Mesodermal cell (in vitro differentiated cells): ENCODE measurements around the gene LARP6.
"Not testable (repeated sequence)": the region's sequence is repeated elsewhere in the genome, so short reads cannot be mapped to it uniquely, and the experiment has no call there.

Source experiments
- H3K27ac ChIP-seq: 2 replicates; pipeline ENCODE4 v1.7.0; 2013; ENCODE audit warnings: mild to moderate bottlenecking, low read depth, low read length, moderate library complexity; ENCODE audit not compliant: severe bottlenecking
- H3K36me3 ChIP-seq: 2 replicates; pipeline ENCODE4 v1.7.1; 2013; ENCODE audit warnings: mild to moderate bottlenecking, low read length, moderate library complexity; ENCODE audit not compliant: control insufficient read depth, insufficient read depth
- H3K4me1 ChIP-seq: one replicate; pipeline ENCODE4 v1.7.1; 2013; ENCODE audit warnings: mild to moderate bottlenecking, low read length; ENCODE audit not compliant: insufficient read depth, control insufficient read depth, poor library complexity, severe bottlenecking
- H3K4me3 ChIP-seq: 2 replicates; pipeline ENCODE4 v1.7.0; 2013; ENCODE audit warnings: low read length, control low read depth, mild to moderate bottlenecking; ENCODE audit not compliant: insufficient read depth, poor library complexity, severe bottlenecking; ENCODE audit errors: extremely low read depth
- H3K9me3 ChIP-seq: 2 replicates; pipeline ENCODE4 v1.7.1; 2013; ENCODE audit warnings: mild to moderate bottlenecking, low read length, moderate library complexity; ENCODE audit not compliant: control insufficient read depth
- WGBS, 2 experiments: methylation state at CpG; one replicate each; pipeline ENCODE4 v1.1.5; 2013; ENCODE audit warnings: missing lambda C conversion rate in 2 of 2; ENCODE audit not compliant: insufficient coverage in 2 of 2; 5-methylcytosine and 5-hydroxymethylcytosine counted together

LARP6 gene

DNA sequence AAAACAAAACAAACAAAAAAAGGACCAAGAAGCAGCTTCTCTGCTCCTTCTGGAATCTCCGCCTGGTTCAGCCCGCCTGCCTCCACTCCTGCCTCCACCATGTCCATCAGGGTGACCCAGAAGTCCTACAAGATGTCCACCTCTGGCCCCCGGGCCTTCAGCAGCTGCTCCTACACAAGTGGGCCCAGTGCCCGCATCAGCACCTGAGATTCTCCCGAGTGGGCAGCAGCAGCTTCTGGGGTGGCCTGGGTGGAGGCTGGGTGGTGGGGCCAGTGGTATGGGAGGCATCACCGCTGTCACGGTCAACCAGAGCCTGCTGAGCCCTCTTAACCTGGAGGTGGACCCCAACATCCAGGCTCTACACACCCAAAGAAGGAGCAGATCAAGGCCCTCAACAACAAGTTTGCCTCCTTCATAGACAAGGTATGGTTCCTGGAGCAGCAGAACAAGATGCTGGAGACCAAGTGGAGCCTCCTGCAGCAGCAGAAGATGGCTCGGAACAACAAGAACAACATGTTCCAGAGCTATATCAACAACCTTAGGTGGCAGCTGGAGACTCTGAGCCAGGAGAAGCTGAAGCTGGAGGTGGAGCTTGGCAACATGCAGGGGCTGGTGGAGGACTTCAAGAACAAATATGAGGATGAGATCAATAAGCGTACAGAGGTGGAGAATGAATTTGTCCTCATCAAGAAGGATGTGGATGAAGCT lies 4.8 kb upstream of the LARP6 start:
- H3K36me3 ChIP-seq, H3K27ac ChIP-seq, H3K9me3 ChIP-seq, H3K4me3 ChIP-seq: not testable (repeated sequence)
- 94 to 98% methylated on average over 6 to 7 of the region's 9 CpGs for WGBS, 2 experiments
- peaks cover 18% of the 10 kb centered on the region for H3K4me1 ChIP-seq

DNA sequence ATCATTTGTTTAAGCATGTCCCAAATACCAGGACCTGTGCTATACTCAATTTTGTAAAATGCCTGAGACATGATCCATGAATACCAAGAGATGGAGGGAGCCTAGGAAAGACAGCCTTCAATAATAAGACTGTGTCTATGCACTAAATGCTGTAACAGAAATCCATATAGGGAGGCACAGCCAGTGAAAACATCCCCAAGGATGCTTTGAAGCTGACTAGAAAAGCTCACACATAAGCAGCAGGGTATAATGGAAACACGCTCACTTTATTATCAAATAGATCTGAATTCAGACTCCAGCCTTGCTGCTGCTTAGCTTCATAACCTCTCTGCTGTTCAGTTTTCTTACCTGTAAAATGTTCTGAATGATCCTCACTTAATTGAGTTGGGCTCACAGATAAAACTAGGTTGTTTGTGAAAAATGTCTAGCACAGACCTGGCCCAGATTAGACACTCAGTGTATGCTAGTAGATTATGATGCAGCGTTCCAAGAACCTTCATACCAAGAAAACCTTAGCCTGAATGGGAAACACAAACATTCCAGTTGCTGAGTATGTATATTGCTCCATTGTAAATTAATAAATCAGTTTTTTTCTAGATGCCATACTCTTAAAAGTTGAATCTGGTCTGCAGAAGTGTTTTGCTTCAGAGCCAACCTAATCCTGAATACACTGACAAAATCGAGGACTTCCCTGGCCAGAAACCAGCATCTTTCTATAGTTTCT lies 3.8 kb upstream of the LARP6 start:
- Histone ChIP-seq H3K9me3 (no peaks in the 10 kb centered on the region), H3K36me3 (no peaks in the 10 kb centered on the region), H3K27ac (no peak overlapping the region), H3K4me1 (peaks cover 15% of the 10 kb centered on the region), H3K4me3 (no peak overlapping the region)
- WGBS, 2 experiments = 96% methylated on average over 2 of the region's 3 CpGs; no CpG with 5 or more reads in 1 of the 2 experiments

DNA sequence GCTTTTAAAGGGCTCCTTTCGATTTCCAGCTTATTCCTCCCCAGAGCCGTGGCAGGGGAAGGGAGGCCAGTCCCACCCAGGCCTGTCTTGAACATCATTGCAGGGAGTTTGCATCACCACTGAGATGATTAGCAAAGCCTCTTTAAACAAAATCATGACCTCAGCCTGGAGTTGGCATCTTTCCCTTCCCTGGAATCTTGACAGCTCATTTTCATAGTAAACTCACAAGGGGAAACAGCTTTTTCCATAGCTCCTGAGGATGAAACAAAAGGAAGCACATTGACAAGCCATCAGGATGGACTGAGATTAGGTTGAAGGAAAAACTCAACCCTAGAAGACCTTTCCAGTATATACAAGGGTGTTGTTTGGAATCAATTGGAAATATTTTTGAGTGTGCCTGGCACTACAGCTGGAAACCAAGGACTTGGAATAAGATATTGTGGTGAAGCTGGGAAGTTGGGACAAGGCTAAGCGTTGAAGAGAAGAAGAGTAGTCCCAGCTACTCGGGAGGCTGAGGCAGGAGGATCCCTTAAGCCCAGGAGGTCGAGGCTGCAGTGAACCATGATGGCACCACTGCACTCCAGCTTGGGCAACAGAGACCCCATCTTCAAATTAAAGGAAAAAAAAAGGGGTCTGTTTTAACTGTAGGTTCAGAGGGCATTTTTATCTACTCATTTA lies 3.1 kb upstream of the LARP6 start:
- WGBS, 2 experiments = 80 to 86% methylated on average over 5 of the region's 5 CpGs
- Histone ChIP-seq H3K9me3 (no peaks in the 10 kb centered on the region), H3K4me3 (no peak overlapping the region), H3K27ac (peak overlapping the region; percentile 30), H3K36me3 (no peaks in the 10 kb centered on the region), H3K4me1 (peaks cover 15% of the 10 kb centered on the region)

DNA sequence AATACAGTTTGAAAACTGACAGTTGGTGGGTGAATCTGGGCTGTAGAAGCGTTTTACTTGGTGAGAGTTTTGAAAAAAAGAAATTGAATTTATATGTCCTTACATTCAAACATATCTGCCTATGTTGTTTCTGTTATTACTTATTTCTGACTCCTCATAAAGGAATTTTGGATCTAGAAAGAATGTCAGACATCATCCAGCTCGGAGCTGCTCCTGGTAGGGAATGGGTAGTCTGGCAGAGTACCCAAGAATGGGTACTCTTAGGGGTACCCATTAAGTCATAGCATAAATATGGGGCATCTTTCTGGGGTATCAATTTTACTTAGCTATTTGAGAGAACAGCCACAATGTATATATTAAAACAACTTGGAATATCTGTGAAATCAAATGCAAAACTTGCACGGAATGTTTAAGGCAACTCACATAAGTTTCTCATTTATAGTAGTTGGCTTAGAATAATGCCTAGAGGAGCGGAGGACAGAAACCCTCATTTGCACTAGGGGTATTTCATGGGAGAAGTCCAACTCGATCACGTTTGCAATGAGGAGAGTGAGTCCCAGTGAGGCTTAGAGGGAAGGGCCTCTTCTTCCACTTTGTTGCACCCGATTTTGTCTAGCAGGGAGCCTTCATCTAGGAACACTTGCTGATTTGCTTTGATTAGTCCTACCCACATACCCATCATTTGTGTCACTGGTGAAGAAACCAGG lies 2.4 kb upstream of the LARP6 start:
- Histone ChIP-seq H3K36me3 (peaks cover 7% of the 10 kb centered on the region), H3K4me1 (peaks cover 15% of the 10 kb centered on the region), H3K27ac (peak overlapping the region; percentile 30), H3K4me3 (no peak overlapping the region), H3K9me3 (no peaks in the 10 kb centered on the region)
- WGBS, 2 experiments = 90 to 100% methylated on average over 2 to 5 of the region's 7 CpGs

DNA sequence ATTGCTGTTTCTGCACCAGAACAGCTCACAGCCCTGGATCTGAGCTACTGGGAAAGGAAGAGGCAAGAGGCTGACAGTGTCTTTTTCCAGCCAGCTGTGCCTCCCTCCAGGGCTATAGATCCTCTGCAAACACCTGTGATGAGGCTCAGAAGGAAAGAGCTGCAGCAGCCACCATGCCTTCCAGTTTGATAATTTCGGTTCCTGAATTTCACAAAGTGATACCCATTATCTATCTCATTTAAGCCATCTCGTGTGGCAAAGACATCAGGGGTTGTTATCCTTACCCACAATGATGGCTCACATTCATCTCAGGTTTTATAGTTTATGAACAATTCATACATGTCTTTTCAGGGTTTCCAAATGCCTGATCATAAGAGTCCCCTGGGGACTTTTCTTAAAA lies 1.8 kb upstream of the LARP6 start:
- H3K9me3 ChIP-seq = no peaks in the 10 kb centered on the region
- no peak overlapping the region for H3K4me3 ChIP-seq
- WGBS, 2 experiments = 89% methylated on average over 1 to 2 of the region's 2 CpGs
- no peak overlapping the region for H3K27ac ChIP-seq
- H3K36me3 ChIP-seq = peaks cover 10% of the 10 kb centered on the region
- peaks cover 15% of the 10 kb centered on the region for H3K4me1 ChIP-seq

DNA sequence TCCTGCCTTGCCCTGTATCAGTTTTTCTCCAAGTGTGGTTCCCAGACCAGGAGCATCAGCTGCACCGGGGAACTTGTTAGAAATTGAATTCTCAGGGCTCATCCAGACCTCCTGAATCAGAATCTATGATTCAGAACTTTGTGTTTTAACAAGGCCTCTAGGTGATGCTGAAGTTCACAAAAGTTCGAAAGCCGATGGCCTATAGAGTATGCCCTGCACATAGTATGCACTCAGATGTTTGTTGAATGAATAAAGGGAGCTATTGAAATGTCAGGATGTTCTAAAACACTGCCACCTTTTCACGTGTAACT lies 664 bp upstream of the LARP6 start:
- H3K4me1 ChIP-seq = peaks cover 15% of the 10 kb centered on the region
- 35 to 71% methylated on average over 2 to 3 of the region's 4 CpGs for WGBS, 2 experiments
- H3K27ac ChIP-seq = peak overlapping the region; percentile 79
- no peaks in the 10 kb centered on the region for H3K9me3 ChIP-seq
- peaks cover 17% of the 10 kb centered on the region for H3K36me3 ChIP-seq
- H3K4me3 ChIP-seq = peak overlapping the region; percentile 72

DNA sequence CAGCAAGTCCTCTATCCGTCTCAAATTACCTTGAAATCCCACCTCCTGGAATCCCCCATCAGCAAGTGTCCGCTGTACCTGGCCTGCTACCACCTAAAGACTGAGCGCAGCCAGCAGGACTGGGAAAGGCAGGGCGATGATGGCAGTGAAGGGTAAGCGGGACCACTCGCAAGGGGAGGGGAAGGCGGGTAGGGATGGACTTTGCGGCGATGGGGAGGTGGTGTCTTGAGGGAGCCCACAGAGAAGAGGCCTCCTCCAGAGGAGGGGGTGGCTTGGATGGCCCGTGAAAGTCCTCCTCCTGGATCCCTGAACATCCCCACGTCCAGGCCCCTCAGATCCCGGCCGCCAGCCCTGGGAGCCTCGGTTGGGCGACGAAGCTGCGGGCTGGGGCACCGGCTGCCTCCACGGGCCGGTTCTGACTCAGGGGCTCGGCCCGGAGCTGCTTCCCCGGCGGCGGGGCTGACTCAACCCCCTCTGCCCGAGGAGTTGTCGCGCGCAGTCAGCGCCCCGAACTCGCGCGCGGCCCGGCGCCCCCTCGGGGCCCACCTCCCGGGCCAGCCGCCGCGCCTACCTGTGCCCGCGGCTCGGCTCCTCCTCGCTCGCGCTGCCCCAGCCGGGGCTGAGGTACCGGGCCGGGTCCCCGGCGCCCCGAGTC lies 512 bp downstream of the LARP6 start:
- 0 to 1% methylated on average over 25 to 52 of the region's 54 CpGs for WGBS, 2 experiments
- Histone ChIP-seq H3K36me3 (peaks cover 23% of the 10 kb centered on the region), H3K9me3 (no peaks in the 10 kb centered on the region), H3K4me1 (peaks cover 15% of the 10 kb centered on the region), H3K4me3 (peak overlapping the region; percentile 72), H3K27ac (peak overlapping the region; percentile 36)

DNA sequence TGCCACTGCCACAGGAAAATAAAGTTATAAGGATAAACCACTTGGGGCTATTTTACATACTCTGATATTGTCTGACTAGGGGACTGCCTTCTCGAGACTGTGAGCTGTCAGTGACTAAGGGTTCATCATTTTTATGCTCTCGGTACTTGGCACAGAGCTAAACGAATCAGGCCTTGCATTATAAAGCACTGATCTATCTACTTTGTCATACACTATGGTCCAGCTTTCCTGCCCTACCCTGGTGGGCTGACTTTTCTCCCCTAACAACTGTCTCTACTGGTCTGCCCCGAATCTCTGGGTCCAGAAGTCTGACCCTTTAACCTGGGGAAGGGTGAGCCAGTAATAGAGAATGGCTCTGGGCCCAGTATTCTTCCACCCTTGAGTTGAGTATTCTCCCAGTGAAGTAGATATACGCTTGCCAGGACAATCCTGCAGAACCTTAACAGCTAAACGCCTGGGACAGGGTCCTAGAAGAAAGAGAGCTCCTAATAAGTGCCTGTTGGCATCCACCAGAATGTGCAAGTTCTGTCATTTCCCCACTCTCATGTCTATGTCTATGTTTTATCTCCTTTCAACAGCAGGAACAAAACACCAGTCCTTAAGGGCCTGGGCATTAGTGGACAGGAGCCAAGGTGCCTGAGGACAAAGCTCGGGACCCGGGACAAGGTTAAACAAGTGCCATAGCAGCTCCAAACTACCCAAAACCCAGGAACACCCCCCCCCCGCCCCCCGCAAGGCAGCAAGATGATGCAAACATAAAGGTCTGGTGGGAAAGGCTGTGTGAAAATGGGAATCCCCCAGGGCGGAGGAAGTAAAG lies 1.2 kb downstream of the LARP6 start:
- Histone ChIP-seq H3K27ac (no peak overlapping the region), H3K4me1 (peaks cover 13% of the 10 kb centered on the region), H3K9me3 (no peaks in the 10 kb centered on the region), H3K36me3 (peaks cover 23% of the 10 kb centered on the region), H3K4me3 (peak overlapping the region; percentile 72)
- WGBS, 2 experiments = 80 to 97% methylated on average over 5 to 6 of the region's 11 CpGs

DNA sequence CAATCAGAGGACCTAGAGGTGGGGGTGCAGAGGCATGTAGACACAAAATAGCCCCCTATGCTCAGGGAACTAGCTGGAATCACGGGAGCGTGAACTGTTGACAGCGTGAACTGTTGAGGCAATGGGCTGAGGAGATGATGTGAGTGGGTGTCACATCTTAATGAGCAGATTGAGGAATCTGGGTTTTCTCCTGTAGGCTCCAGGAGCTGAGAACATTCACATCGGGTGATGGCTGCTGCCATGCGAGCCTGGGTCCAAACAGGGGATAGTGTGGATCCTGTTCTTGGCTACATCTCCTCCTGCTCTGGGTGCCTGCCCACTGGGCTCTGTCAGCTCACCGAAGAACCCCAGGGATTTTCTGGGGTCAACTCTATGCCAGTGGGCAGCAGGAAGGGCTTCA lies 2.1 kb downstream of the LARP6 start:
- Histone ChIP-seq H3K36me3 (peaks cover 23% of the 10 kb centered on the region), H3K9me3 (no peaks in the 10 kb centered on the region), H3K4me1 (peaks cover 6% of the 10 kb centered on the region), H3K27ac (no peak overlapping the region), H3K4me3 (no peak overlapping the region)
- 97 to 98% methylated on average over 6 of the region's 6 CpGs for WGBS, 2 experiments
